ENCODE results near the gene HSPA6.
A peak's percentile ranks its signal among the peaks of the same experiment; 100 is the strongest.
"Not testable (repeated sequence)": the region's sequence is repeated elsewhere in the genome, so short reads cannot be mapped to it uniquely, and the experiment has no call there.

HSPA6 gene

GRCh38 chr1:161512636-161513447 lies 11.5 kb upstream of the HSPA6 start:
- H3K36me3 Mint-ChIP-seq (ENCODE audit: low read depth); DNase-seq (ENCODE audit: low spot score); H3K27me3 Mint-ChIP-seq (ENCODE audit: low read depth); H3K4me3 Mint-ChIP-seq; H3K4me1 Mint-ChIP-seq (ENCODE audit: low read depth); H3K9me3 Mint-ChIP-seq; H3K27ac Mint-ChIP-seq: not testable (repeated sequence)

DNA sequence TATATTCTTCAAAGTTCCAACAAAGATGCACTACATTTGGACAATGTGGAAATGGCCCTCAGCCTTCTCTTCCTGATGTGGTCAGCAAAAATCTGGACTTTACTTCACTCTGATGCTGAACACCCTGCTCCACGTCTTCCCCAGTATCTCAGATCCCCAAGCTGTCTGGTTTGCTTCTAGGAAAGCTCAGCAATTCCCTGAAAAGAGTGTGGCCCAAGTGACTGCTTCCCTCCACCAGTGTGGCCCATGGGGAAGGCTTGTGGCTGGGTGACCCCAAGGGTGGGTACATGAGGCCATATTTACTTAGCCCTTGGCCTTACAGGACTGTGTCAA lies 10.9 kb upstream of the HSPA6 start:
- H3K27ac Mint-ChIP-seq; H3K4me1 Mint-ChIP-seq (ENCODE audit: low read depth); H3K9me3 Mint-ChIP-seq; H3K4me3 Mint-ChIP-seq; H3K36me3 Mint-ChIP-seq (ENCODE audit: low read depth); DNase-seq (ENCODE audit: low spot score); H3K27me3 Mint-ChIP-seq (ENCODE audit: low read depth): not testable (repeated sequence)

GRCh38 chr1:161513953-161514352 lies 10.4 kb upstream of the HSPA6 start:
- not testable (repeated sequence) for H3K9me3 Mint-ChIP-seq; H3K27ac Mint-ChIP-seq; H3K36me3 Mint-ChIP-seq (ENCODE audit: low read depth); H3K27me3 Mint-ChIP-seq (ENCODE audit: low read depth); H3K4me1 Mint-ChIP-seq (ENCODE audit: low read depth); DNase-seq (ENCODE audit: low spot score); H3K4me3 Mint-ChIP-seq

DNA sequence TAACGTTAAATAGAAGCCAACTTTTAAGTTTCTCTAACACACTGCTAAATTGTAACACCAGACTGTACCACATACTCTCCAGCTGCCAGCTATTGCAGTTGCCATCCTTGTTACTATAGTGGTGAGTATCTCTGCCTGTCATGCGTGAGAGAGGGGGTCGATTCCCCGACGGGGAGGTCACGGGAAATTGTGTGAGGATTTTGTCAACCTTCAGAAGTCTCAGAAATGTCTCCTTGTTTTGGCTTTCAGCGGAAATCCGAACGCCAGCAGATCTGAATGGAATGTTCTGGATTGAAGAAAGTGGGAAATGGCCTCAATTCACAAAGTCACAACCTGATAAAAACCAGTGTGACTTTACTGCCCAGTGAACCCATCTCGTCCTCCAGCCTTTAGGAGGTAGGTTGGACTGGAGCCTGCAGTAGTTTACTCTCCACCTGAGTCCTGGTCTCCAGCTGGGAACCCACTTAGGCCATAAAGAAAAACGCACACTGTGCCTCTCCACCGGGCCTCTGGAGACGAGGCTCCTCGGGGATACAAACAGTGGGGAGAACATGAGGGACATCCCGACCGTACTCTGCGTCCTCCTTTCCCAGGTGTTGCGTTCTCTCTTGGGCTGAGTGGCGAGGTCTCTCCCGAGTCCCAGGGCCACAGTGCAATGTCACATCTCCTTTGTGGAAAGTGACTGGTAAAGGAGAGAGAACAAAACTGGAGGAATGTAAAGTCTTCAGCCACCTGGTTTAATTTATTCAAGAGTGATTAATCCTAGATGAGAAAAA lies 1.1 kb upstream of the HSPA6 start:
- not testable (repeated sequence) for H3K9me3 Mint-ChIP-seq; DNase-seq (ENCODE audit: low spot score); H3K36me3 Mint-ChIP-seq (ENCODE audit: low read depth)
- Mint-ChIP-seq H3K4me1 (ENCODE audit: low read depth) (peaks cover 10% of the 10 kb centered on the region), H3K4me3 (peak overlapping the region; percentile 86), H3K27me3 (ENCODE audit: low read depth) (peaks cover 44% of the 10 kb centered on the region), H3K27ac (peak overlapping the region; percentile 79)

DNA sequence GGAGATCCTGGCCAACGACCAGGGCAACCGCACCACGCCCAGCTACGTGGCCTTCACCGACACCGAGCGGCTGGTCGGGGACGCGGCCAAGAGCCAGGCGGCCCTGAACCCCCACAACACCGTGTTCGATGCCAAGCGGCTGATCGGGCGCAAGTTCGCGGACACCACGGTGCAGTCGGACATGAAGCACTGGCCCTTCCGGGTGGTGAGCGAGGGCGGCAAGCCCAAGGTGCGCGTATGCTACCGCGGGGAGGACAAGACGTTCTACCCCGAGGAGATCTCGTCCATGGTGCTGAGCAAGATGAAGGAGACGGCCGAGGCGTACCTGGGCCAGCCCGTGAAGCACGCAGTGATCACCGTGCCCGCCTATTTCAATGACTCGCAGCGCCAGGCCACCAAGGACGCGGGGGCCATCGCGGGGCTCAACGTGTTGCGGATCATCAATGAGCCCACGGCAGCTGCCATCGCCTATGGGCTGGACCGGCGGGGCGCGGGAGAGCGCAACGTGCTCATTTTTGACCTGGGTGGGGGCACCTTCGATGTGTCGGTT lies 477 bp downstream of the HSPA6 start:
- H3K27ac Mint-ChIP-seq; H3K36me3 Mint-ChIP-seq (ENCODE audit: low read depth); DNase-seq (ENCODE audit: low spot score); H3K9me3 Mint-ChIP-seq: not testable (repeated sequence)
- Mint-ChIP-seq H3K27me3 (ENCODE audit: low read depth) (peaks cover 46% of the 10 kb centered on the region), H3K4me1 (ENCODE audit: low read depth) (peaks cover 14% of the 10 kb centered on the region), H3K4me3 (peak overlapping the region; percentile 77)

- not testable (repeated sequence) for DNase-seq (ENCODE audit: low spot score); H3K27ac Mint-ChIP-seq
Observed at GRCh38 chr1:161525321-161525720, 981 bp downstream of the HSPA6 start.

DNA sequence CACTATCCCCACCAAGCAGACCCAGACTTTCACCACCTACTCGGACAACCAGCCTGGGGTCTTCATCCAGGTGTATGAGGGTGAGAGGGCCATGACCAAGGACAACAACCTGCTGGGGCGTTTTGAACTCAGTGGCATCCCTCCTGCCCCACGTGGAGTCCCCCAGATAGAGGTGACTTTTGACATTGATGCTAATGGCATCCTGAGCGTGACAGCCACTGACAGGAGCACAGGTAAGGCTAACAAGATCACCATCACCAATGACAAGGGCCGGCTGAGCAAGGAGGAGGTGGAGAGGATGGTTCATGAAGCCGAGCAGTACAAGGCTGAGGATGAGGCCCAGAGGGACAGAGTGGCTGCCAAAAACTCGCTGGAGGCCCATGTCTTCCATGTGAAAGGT lies 1.6 kb downstream of the HSPA6 start:
- H3K36me3 Mint-ChIP-seq (ENCODE audit: low read depth); DNase-seq (ENCODE audit: low spot score); H3K9me3 Mint-ChIP-seq; H3K4me3 Mint-ChIP-seq; H3K27ac Mint-ChIP-seq: not testable (repeated sequence)
- Mint-ChIP-seq H3K4me1 (ENCODE audit: low read depth) (peaks cover 20% of the 10 kb centered on the region), H3K27me3 (ENCODE audit: low read depth) (peaks cover 48% of the 10 kb centered on the region)

More at GRCh38 chr1:161525321-161525720, 981 bp downstream of the HSPA6 start:
- Mint-ChIP-seq H3K27me3 (ENCODE audit: low read depth) (peaks cover 51% of the 10 kb centered on the region), H3K4me1 (ENCODE audit: low read depth) (peaks cover 19% of the 10 kb centered on the region), H3K4me3 (peak overlapping the region; percentile 77)
- H3K36me3 Mint-ChIP-seq (ENCODE audit: low read depth); H3K9me3 Mint-ChIP-seq: not testable (repeated sequence)

DNA sequence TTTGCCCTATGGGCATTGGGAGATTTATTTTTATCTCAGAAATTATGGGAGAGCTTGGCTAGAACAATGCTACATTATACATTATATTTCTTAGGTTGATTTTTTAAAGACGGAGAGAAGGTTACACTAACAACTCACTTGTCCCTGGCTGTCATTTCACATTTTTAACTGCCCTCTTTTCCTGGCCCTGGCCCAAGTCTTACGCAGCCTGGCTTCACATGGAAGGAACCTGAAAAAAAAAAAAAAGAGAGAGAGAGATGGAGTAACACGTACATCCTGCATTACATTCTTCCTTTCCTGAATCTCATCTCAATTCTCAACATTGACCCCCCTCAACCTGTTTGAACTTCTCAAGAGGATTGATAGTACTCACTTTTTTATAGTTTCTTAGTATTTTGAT lies 4.2 kb downstream of the HSPA6 start:
- H3K27ac Mint-ChIP-seq; H3K36me3 Mint-ChIP-seq (ENCODE audit: low read depth); H3K9me3 Mint-ChIP-seq; DNase-seq (ENCODE audit: low spot score); H3K4me3 Mint-ChIP-seq: not testable (repeated sequence)
- peaks cover 34% of the 10 kb centered on the region for H3K27me3 Mint-ChIP-seq (ENCODE audit: low read depth)
- peaks cover 20% of the 10 kb centered on the region for H3K4me1 Mint-ChIP-seq (ENCODE audit: low read depth)

DNA sequence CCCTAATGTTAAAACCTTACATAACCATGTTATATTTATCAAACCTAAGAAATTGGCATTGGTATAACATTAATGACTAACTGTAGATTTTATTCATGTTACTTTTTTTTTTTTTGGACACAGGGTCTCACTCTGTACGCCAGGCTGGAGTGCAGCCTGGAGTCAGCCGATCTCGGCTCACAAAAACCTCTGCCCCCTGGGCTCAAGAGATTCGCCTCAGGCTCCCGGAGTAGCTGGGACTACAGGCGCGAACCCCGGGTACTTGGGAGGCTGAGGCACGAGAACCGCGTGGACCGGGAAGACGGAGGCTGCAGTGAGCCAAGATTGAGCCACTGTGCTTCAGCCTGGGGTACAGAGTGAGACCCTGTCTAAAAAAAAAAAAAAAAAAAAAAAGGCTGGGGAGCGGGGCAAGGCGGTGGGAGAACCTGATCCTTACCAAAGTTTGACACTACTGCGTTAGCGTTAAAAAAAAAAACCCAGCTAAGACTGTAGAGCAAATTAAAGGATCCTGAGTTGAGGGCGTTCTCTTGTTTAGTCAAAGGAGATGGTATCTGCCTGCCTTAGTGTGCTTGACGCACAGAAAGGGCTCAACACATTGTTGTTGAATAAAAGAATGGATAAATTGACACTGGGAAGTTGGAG lies 5.2 kb downstream of the HSPA6 start:
- H3K36me3 Mint-ChIP-seq (ENCODE audit: low read depth); DNase-seq (ENCODE audit: low spot score); H3K9me3 Mint-ChIP-seq: not testable (repeated sequence)
- Mint-ChIP-seq H3K4me1 (ENCODE audit: low read depth) (peaks cover 20% of the 10 kb centered on the region), H3K4me3 (peak overlapping the region; percentile 93), H3K27me3 (ENCODE audit: low read depth) (peaks cover 29% of the 10 kb centered on the region), H3K27ac (peak overlapping the region; percentile 93)

DNA sequence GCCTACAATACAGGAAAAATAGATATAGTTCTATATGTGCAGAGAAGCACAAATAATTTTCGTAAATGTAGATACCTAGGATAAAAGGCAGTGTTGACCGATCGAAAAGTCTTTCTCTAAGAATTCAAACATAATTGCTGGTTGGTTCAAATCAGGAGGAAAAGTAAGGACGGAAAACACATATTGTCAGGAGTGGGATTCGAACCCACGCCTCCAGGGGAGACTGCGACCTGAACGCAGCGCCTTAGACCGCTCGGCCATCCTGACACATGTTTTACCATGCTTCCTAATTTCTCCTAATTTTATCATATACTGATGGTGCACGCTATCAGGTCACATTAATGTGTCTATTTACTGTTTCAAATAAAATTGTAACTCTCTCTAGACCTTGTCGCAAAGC lies 5.8 kb downstream of the HSPA6 start:
- H3K9me3 Mint-ChIP-seq; H3K36me3 Mint-ChIP-seq (ENCODE audit: low read depth): not testable (repeated sequence)
- H3K4me3 Mint-ChIP-seq: peak overlapping the region; percentile 93
- H3K27me3 Mint-ChIP-seq (ENCODE audit: low read depth): peaks cover 25% of the 10 kb centered on the region
- DNase-seq (ENCODE audit: low spot score): peak; percentile 52
- H3K4me1 Mint-ChIP-seq (ENCODE audit: low read depth): peaks cover 19% of the 10 kb centered on the region
- H3K27ac Mint-ChIP-seq: peak overlapping the region; percentile 93

DNA sequence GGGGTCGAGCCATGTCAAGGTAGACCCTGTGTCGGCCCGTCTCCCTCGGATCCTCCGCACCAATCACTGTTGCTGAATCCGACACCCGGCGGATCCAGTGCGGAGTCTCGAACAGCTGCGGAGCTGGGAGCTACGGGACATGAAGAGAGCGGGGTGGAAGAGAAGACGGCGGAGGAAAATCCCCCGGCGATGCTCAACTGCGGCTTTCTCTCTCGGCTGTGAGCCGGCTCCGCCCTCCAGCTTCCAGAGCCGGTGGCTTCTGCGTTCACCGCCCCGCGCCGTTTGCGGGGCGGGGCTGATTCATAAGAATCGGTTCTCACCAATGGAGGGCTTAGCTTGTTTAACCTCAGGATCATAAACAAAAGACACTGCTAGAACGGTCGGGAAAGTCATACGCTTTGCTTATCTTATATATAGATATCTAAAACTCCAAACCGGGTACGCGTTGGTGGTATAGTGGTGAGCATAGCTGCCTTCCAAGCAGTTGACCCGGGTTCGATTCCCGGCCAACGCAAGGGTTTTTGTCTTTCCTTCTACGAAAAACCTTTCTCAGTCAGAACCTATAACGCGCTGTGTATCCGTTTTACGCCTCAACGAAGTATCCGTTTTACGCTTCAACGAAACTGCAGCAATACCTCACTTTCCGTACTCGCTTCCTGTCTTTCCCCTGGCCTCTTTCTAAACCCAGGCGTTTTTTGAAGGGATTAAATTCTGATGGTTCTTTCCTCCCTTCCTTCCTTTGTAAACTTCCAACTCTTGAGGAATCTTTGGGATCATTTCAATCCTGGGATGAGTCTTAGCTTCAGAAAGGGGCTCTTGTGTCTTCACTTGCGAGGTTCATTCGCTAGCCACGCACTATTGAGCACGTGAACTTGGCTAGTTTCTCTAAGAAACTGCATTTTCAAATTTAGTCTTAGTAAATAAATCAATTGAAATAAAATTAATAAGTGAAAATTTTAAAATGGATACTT lies 6.6 kb downstream of the HSPA6 start:
- not testable (repeated sequence) for H3K36me3 Mint-ChIP-seq (ENCODE audit: low read depth); H3K9me3 Mint-ChIP-seq
- peak overlapping the region; percentile 93 for H3K27ac Mint-ChIP-seq
- peak overlapping the region; percentile 93 for H3K4me3 Mint-ChIP-seq
- peak; percentile 88 for DNase-seq (ENCODE audit: low spot score)
- H3K27me3 Mint-ChIP-seq (ENCODE audit: low read depth): peaks cover 23% of the 10 kb centered on the region
- peaks cover 19% of the 10 kb centered on the region for H3K4me1 Mint-ChIP-seq (ENCODE audit: low read depth)

GRCh38 chr1:161531986-161532643 lies 7.8 kb downstream of the HSPA6 start:
- no peaks in the 10 kb centered on the region for H3K9me3 Mint-ChIP-seq
- H3K36me3 Mint-ChIP-seq (ENCODE audit: low read depth): peaks cover 5% of the 10 kb centered on the region
- peaks cover 13% of the 10 kb centered on the region for H3K27me3 Mint-ChIP-seq (ENCODE audit: low read depth)
- DNase-seq (ENCODE audit: low spot score): no peak
- H3K4me1 Mint-ChIP-seq (ENCODE audit: low read depth): peaks cover 19% of the 10 kb centered on the region
- H3K4me3 Mint-ChIP-seq: peak overlapping the region; percentile 42
- peak overlapping the region; percentile 58 for H3K27ac Mint-ChIP-seq

All from T-helper 2 cell treated with Interferon-gamma antibody and Interleukin-4, amounts not matched to agents 5 μg/mL and 100 μg/mL, for 36 hours (primary cell).